Endothelial cell of umbilical vein (primary cell): ENCODE measurements around the gene ALOX12. TPM values are rescaled to one million over a fixed set of nuclear protein-coding genes. Genes with fewer than 3 reads are reported as not detected.
"Not testable (repeated sequence)": the region's sequence is repeated elsewhere in the genome, so short reads cannot be mapped to it uniquely, and the experiment has no call there.

Experiments used
- BruUV-seq: library from RNA; stranded (reverse); fragments of 400-500 nt; replicated peaks from 2 replicates; lab custom pipeline; 2021; lab: Mats Ljungman, UMichigan
- CTCF ChIA-PET: fragments of 300-600, 350-600 bp; sonication (Branson Sonifier 250); formaldehyde crosslinking; loops from one replicate; lab custom pipeline; 2021; ENCODE audit warnings: antibody characterized with exemption, inconsistent platforms; lab: Charles Lee
- POLR2A ChIA-PET: fragments of 300-600, 350-600 bp; sonication (Branson Sonifier 250); formaldehyde crosslinking; loops from one replicate; lab custom pipeline; 2021; ENCODE audit warnings: antibody characterized with exemption, inconsistent platforms; lab: Charles Lee
- DNase-seq: peaks from one replicate; pipeline ENCODE4 v3.0.0-alpha.2; 2011; ENCODE audit warnings: low read depth, low spot score
- FAIRE-seq: peaks from 2 replicates; lab custom pipeline; 2011; peaks lifted over from hg19 to GRCh38; lab: Jason Lieb, UNC
- H2AFZ ChIP-seq: 2 replicates; pipeline ENCODE4 v1.6.0; 2012; ENCODE audit warnings: low read depth, low read length, control low read depth, inconsistent platforms
- H3K27ac ChIP-seq: 2 replicates; pipeline ENCODE4 v1.5.1; 2011; ENCODE audit warnings: low read depth, mild to moderate bottlenecking, control low read depth, low read length, moderate library complexity; ENCODE audit not compliant: insufficient read depth
- H3K27me3 ChIP-seq, 2 experiments: 2 replicates each; pipeline versions ENCODE4 v1.6.0 to v1.6.1; 2011; ENCODE audit warnings: low read length in 2 of 2, mixed read lengths in 1 of 2; ENCODE audit not compliant: control insufficient read depth in 2 of 2, insufficient read depth in 2 of 2
- H3K36me3 ChIP-seq, 2 experiments: 2 replicates in 1 of 2; 3 replicates in 1 of 2; pipeline ENCODE4 v1.5.1; 2011; ENCODE audit warnings: low read length in 2 of 2, mild to moderate bottlenecking in 1 of 2, moderate library complexity in 1 of 2; ENCODE audit not compliant: control insufficient read depth in 2 of 2, insufficient read depth in 2 of 2; ENCODE audit errors: extremely low read depth in 1 of 2
- H3K4me1 ChIP-seq: 3 replicates; pipeline ENCODE4 v1.5.1; 2011; ENCODE audit warnings: mild to moderate bottlenecking, low read length; ENCODE audit not compliant: control insufficient read depth, insufficient read depth; ENCODE audit errors: extremely low read depth
- H3K4me2 ChIP-seq: 2 replicates; pipeline ENCODE4 v1.6.1; 2011; ENCODE audit warnings: low read length, control low read depth, mixed read lengths; ENCODE audit not compliant: insufficient read depth
- H3K4me3 ChIP-seq, 3 experiments: fragments of 200-600 bp in 1 of 3; sonication (generic), shearing (Covaris generic) in 1 of 3; replicated peaks in 1 of 3; 2 replicates each; pipeline ENCODE4 v1.5.1; 2011 to 2016; ENCODE audit warnings: control low read depth in 3 of 3, low read length in 3 of 3, mild to moderate bottlenecking in 2 of 3, inconsistent platforms in 1 of 3, low read depth in 1 of 3, moderate library complexity in 1 of 3; ENCODE audit not compliant: insufficient read depth in 1 of 3
- H3K79me2 ChIP-seq: 2 replicates; pipeline ENCODE4 v1.6.0; 2012; ENCODE audit warnings: low read length, inconsistent platforms; ENCODE audit not compliant: control insufficient read depth, insufficient read depth
- H3K9ac ChIP-seq: replicated peaks from 2 replicates; pipeline ENCODE3; 2011; ENCODE audit warnings: low read length, control low read depth; ENCODE audit not compliant: insufficient read depth; ENCODE audit errors: extremely low read depth
- H3K9me1 ChIP-seq: replicated peaks from 3 replicates; pipeline ENCODE4 v1.6.0; 2011; ENCODE audit warnings: mild to moderate bottlenecking, low read length; ENCODE audit not compliant: control insufficient read depth, insufficient read depth; ENCODE audit errors: extremely low read depth
- H3K9me3 ChIP-seq: replicated peaks from 2 replicates; pipeline ENCODE4 v1.5.1; 2012; ENCODE audit warnings: low read length, inconsistent platforms; ENCODE audit not compliant: control insufficient read depth, insufficient read depth
- H4K20me1 ChIP-seq: replicated peaks from 2 replicates; pipeline ENCODE3; 2011; ENCODE audit warnings: mild to moderate bottlenecking, low read length; ENCODE audit not compliant: control insufficient read depth, insufficient read depth; ENCODE audit errors: extremely low read depth
- FOS ChIP-seq: IDR thresholded peaks from 2 replicates; pipeline ENCODE4 v1.6.1; 2011; ENCODE audit warnings: mild to moderate bottlenecking, low read length, moderate library complexity, borderline replicate concordance; ENCODE audit not compliant: insufficient read depth
- GATA2 ChIP-seq: IDR thresholded peaks from 2 replicates; pipeline ENCODE4 v1.7.0; 2011; ENCODE audit warnings: low read depth, mild to moderate bottlenecking, moderate library complexity, mixed read lengths, low read length; ENCODE audit not compliant: insufficient read length, insufficient read depth
- JUN ChIP-seq: IDR thresholded peaks from 2 replicates; pipeline ENCODE4 v1.6.1; 2011; ENCODE audit warnings: borderline replicate concordance, low read depth; ENCODE audit not compliant: insufficient read length, insufficient read depth
- dilution Hi-C: fragments of 300-500 bp; cut with MboI; formaldehyde crosslinking; loops from one replicate; pipeline ENCODE4 v1.15.0; 2019; ENCODE audit warnings: low sequenced_read_pairs; ENCODE audit not compliant: extremely low pct_ligation_motif_present
- intact Hi-C: fragments of 100-400 bp; cut with micrococcal nuclease; formaldehyde crosslinking; loops from one replicate; pipeline ENCODE4 v1.10.0; 2022
- polyA plus RNA-seq, 4 experiments: library from polyadenylated mRNA; depleted of rRNA in 3 of 4; stranded (reverse) in 3 of 4; unstranded in 1 of 4; fragments of >200 nt; gene quantifications; 2 replicates each; pipeline versions ENCODE4 v1.2.1 to v1.2.3, GENCODE V29; 2011 to 2012; ENCODE audit warnings: missing spikeins in 1 of 4
- total RNA-seq: library from RNA; stranded (reverse); gene quantifications from 2 replicates; pipeline ENCODE4 v1.2.3, GENCODE V29; 2021
- TF ChIP-seq, protein P1 (sequence below), 2 donors: IDR thresholded peaks; 1 replicate in 1 of 2; 2 replicates in 1 of 2; pipeline ENCODE4 v1.5.1; 2011; ENCODE audit warnings: low read length in 2 of 2, mild to moderate bottlenecking in 2 of 2, moderate library complexity in 2 of 2, control low read depth in 1 of 2, inconsistent platforms in 1 of 2, low read depth in 1 of 2; ENCODE audit not compliant: insufficient read depth in 1 of 2; ENCODE audit errors: extremely low read depth in 1 of 2

Gene ALOX12
- total and polyA plus RNA-seq, 2 donors (not counting 3 experiments of a cell fraction or from before 2014, with no cell fraction given): not detected

DNA sequence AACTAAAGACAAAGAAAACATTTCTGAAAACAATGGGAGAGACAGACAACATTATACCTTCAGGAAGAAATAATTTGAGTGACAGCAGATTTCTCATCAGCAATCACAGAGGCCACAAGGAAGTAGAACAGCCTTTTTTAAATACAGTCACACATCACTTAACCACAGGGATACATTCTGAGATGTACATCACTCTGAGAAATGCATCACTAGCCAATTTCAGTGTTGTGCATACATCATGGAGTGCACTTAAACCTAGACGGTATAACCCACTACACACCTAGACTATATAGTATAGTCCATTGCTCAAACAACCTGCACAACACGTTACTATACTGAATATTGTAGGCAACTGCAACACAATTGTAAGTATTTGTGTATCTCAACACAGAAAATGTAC, 24.9 kb upstream of the ALOX12 start:
- H4K20me1 ChIP-seq: no peaks in the 10 kb centered on the region
- no peaks in the 10 kb centered on the region for H3K36me3 ChIP-seq
- H2AFZ ChIP-seq: no peak overlapping the region
- H3K79me2 ChIP-seq: no peaks in the 10 kb centered on the region
- no peaks in the 10 kb centered on the region for H3K9me1 ChIP-seq
- intact Hi-C loops (no loop called here), dilution Hi-C loops (no loop called here)
- no peak for DNase-seq
- no peak overlapping the region for H3K9ac ChIP-seq
- TF ChIP-seq FOS: no peak
- TF ChIP-seq GATA2: no peak
- TF ChIP-seq, protein P1, sequence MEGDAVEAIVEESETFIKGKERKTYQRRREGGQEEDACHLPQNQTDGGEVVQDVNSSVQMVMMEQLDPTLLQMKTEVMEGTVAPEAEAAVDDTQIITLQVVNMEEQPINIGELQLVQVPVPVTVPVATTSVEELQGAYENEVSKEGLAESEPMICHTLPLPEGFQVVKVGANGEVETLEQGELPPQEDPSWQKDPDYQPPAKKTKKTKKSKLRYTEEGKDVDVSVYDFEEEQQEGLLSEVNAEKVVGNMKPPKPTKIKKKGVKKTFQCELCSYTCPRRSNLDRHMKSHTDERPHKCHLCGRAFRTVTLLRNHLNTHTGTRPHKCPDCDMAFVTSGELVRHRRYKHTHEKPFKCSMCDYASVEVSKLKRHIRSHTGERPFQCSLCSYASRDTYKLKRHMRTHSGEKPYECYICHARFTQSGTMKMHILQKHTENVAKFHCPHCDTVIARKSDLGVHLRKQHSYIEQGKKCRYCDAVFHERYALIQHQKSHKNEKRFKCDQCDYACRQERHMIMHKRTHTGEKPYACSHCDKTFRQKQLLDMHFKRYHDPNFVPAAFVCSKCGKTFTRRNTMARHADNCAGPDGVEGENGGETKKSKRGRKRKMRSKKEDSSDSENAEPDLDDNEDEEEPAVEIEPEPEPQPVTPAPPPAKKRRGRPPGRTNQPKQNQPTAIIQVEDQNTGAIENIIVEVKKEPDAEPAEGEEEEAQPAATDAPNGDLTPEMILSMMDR (IDR thresholded peaks at IDR 0.05; ENCODE audit: extremely low read depth in 1 of 2, insufficient read depth in 1 of 2, low read depth in 1 of 2, low read length in 2 of 2): no peak
- TF ChIP-seq JUN: no peak
- no peaks in the 10 kb centered on the region for H3K27me3 ChIP-seq
- no peak for FAIRE-seq
- no peak overlapping the region for H3K4me3 ChIP-seq
- H3K4me1 ChIP-seq: no peaks in the 10 kb centered on the region
- H3K27ac ChIP-seq: no peak overlapping the region
- POLR2A ChIA-PET: no interaction called here
- no peak overlapping the region for H3K4me2 ChIP-seq
- CTCF ChIA-PET: interaction anchor here (1.2 kb wide), 1 partner anchor 60 kb away, joined by 4 read pairs; no protein-coding TSS in a partner anchor
- no TSS peak for BruUV-seq
- no peaks in the 10 kb centered on the region for H3K9me3 ChIP-seq

DNA sequence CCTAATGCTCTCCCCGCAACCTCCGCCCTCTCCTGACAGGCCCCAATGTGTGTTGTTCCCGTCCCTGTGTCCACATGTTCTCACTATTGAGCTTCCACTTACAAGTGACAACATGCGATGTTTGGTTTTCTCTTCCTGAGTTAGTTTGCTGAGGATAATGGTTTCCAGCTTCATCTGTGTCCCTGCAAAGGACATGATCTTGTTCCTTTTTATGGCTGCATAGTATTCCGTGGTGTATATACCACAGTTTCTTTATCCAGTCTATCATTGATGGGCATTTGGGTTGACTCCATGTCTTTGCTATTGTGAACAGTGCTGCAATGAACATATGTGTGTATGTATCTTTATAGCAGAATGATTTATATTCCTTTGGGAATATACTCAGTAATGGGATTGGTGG, 16.4 kb upstream of the ALOX12 start:
- H3K36me3 ChIP-seq, H3K4me1 ChIP-seq, H3K4me2 ChIP-seq, H3K9me3 ChIP-seq, H4K20me1 ChIP-seq, H3K27me3 ChIP-seq, H2AFZ ChIP-seq, DNase-seq, H3K27ac ChIP-seq, BruUV-seq, intact Hi-C loops, H3K9ac ChIP-seq, H3K79me2 ChIP-seq, dilution Hi-C loops, FAIRE-seq, H3K4me3 ChIP-seq, POLR2A ChIA-PET, H3K9me1 ChIP-seq: not testable (repeated sequence)
- CTCF ChIA-PET: interaction anchor here (1.4 kb wide), 1 partner anchor 25 kb away, joined by 4 read pairs; no protein-coding TSS in a partner anchor
